HCT116 (cell line): ENCODE results near the gene MBOAT7. TPM values are rescaled to one million over a fixed set of nuclear protein-coding genes. Genes with fewer than 3 reads are reported as not detected.

Experiments used
- ATAC-seq: fragments of 200-7000 bp; cut with Tn5 transposase; 2 replicates; pipeline ENCODE4 v1.9.1; 2020; ENCODE audit warnings: mild to moderate bottlenecking, moderate library complexity
- BruUV-seq: library from RNA; stranded (reverse); fragments of 400-500 nt; replicated peaks from 2 replicates; lab custom pipeline; 2021; lab: Mats Ljungman, UMichigan
- CTCF ChIA-PET: fragments of 300-600 bp; sonication (Branson Sonifier 250); formaldehyde crosslinking; loops from one replicate; lab custom pipeline; 2021; ENCODE audit warnings: antibody characterized with exemption; lab: Charles Lee
- POLR2A ChIA-PET: fragments of 300-600, 350-600 bp; sonication (Branson Sonifier 250); formaldehyde crosslinking; loops from one replicate; lab custom pipeline; 2021; ENCODE audit warnings: antibody characterized with exemption; lab: Charles Lee
- RAD21 ChIA-PET, 2 experiments: fragments of 300-600 bp; sonication (Branson Sonifier 250); formaldehyde crosslinking; loops; one replicate each; lab custom pipeline; 2023; ENCODE audit warnings: low total read pairs in 2 of 2; ENCODE audit not compliant: uncharacterized antibody in 2 of 2, unreplicated experiment in 2 of 2, low non-redundant PET in 1 of 2; lab: Charles Lee
- DNase-seq: peaks from one replicate; pipeline ENCODE4 v3.0.0-alpha.2; 2010; ENCODE audit warnings: low read depth, low spot score
- H2AFZ ChIP-seq: fragments of 200-600 bp; shearing (Covaris generic), sonication (generic); 2 replicates; pipeline ENCODE4 v1.6.1; 2017; ENCODE audit warnings: low read depth, mixed run types, mixed read lengths, antibody characterized with exemption, low read length; ENCODE audit not compliant: poor library complexity, severe bottlenecking
- H3K27ac ChIP-seq: 2 replicates; pipeline ENCODE4 v1.5.1; 2012; ENCODE audit warnings: low read depth, low read length
- H3K27me3 ChIP-seq: fragments of 200-600 bp; sonication (generic); 2 replicates; pipeline ENCODE4 v1.6.1; 2016; ENCODE audit warnings: mixed run types, low read length, mixed read lengths; ENCODE audit not compliant: insufficient read depth
- H3K36me3 ChIP-seq, 2 experiments: fragments of 200-500 bp in 1 of 2; fragments of 200-600 bp in 1 of 2; sonication (Bioruptor generic) in 1 of 2; sonication (generic) in 1 of 2; 2 replicates each; pipeline versions ENCODE4 v1.5.1 to v1.6.1; 2014 to 2016; ENCODE audit warnings: low read length in 2 of 2, inconsistent platforms in 1 of 2, mixed read lengths in 1 of 2, mixed run types in 1 of 2; ENCODE audit not compliant: insufficient read depth in 2 of 2, control insufficient read depth in 1 of 2
- H3K4me1 ChIP-seq, 2 experiments: fragments of 200-600 bp in 1 of 2; sonication (generic) in 1 of 2; 2 replicates each; pipeline versions ENCODE4 v1.5.1 to v1.6.1; 2012 to 2017; ENCODE audit warnings: low read length in 2 of 2, inconsistent platforms in 1 of 2, mild to moderate bottlenecking in 1 of 2, mixed read lengths in 1 of 2, mixed run types in 1 of 2, moderate library complexity in 1 of 2; ENCODE audit not compliant: insufficient read depth in 2 of 2, control insufficient read depth in 1 of 2
- H3K4me2 ChIP-seq: fragments of 200-600 bp; sonication (generic); 2 replicates; pipeline ENCODE4 v1.6.1; 2017; ENCODE audit warnings: mixed run types, low read length, mixed read lengths
- H3K4me3 ChIP-seq, 2 experiments: fragments of 200-600 bp in 1 of 2; sonication (generic) in 1 of 2; replicated peaks in 1 of 2; 2 replicates each; pipeline ENCODE4 v1.5.1; 2011 to 2016; ENCODE audit warnings: low read length in 2 of 2, control low read depth in 1 of 2, low read depth in 1 of 2, mild to moderate bottlenecking in 1 of 2, mixed read lengths in 1 of 2, mixed run types in 1 of 2
- H3K79me2 ChIP-seq: fragments of 200-600 bp; sonication (generic); 2 replicates; pipeline ENCODE4 v1.6.1; 2017; ENCODE audit warnings: mild to moderate bottlenecking, mixed run types, low read length, moderate library complexity, mixed read lengths; ENCODE audit not compliant: insufficient read depth
- H3K9ac ChIP-seq: fragments of 200-600 bp; sonication (generic); 2 replicates; pipeline ENCODE4 v1.6.1; 2016; ENCODE audit warnings: low read length, mixed read lengths
- H3K9me2 ChIP-seq: fragments of 200-600 bp; sonication (generic), shearing (Covaris generic); 2 replicates; pipeline ENCODE4 v1.6.1; 2017; ENCODE audit warnings: mixed run types, mild to moderate bottlenecking, moderate library complexity; ENCODE audit not compliant: insufficient read depth
- H3K9me3 ChIP-seq, 2 experiments: fragments of 200-500 bp in 1 of 2; fragments of 200-600 bp in 1 of 2; sonication (Bioruptor generic) in 1 of 2; sonication (generic) in 1 of 2; 2 replicates each; pipeline ENCODE4 v1.6.1; 2014 to 2017; ENCODE audit warnings: low read length in 2 of 2, mixed read lengths in 2 of 2, inconsistent platforms in 1 of 2, low read depth in 1 of 2, mild to moderate bottlenecking in 1 of 2, mixed run types in 1 of 2, moderate library complexity in 1 of 2; ENCODE audit not compliant: control insufficient read depth in 1 of 2, insufficient read depth in 1 of 2
- H4K20me1 ChIP-seq: fragments of 200-600 bp; sonication (generic), shearing (Covaris generic); 2 replicates; pipeline ENCODE4 v1.6.1; 2017; ENCODE audit warnings: mixed run types, mild to moderate bottlenecking, moderate library complexity; ENCODE audit not compliant: insufficient read depth
- CEBPB ChIP-seq: IDR thresholded peaks from 2 replicates; pipeline ENCODE4 v1.6.1; 2012; ENCODE audit warnings: low read depth
- CTCF ChIP-seq, 3 experiments: fragments of 200-600 bp in 1 of 3; sonication (generic) in 1 of 3; IDR thresholded peaks in 2 of 3; conservative IDR thresholded peaks in 1 of 3; 2 replicates each; pipeline ENCODE4 v1.5.1; 2012 to 2017; ENCODE audit warnings: low read depth in 2 of 3, low read length in 2 of 3, antibody characterized with exemption in 1 of 3, borderline replicate concordance in 1 of 3, control low read depth in 1 of 3, mild to moderate bottlenecking in 1 of 3, mixed read lengths in 1 of 3, mixed run types in 1 of 3, moderate library complexity in 1 of 3; ENCODE audit not compliant: insufficient read depth in 1 of 3
- ELF1 ChIP-seq: IDR thresholded peaks from 2 replicates; pipeline ENCODE4 v1.6.1; 2012; ENCODE audit warnings: low read depth, borderline replicate concordance
- EZH2 ChIP-seq: fragments of 200-600 bp; sonication (generic); IDR thresholded peaks from 2 replicates; pipeline ENCODE4 v1.6.1; 2017; ENCODE audit warnings: antibody characterized with exemption, mixed run types
- JUND ChIP-seq: IDR thresholded peaks from 2 replicates; pipeline ENCODE4 v1.6.1; 2012
- POLR2A ChIP-seq: IDR thresholded peaks from 2 replicates; pipeline ENCODE4 v1.7.0; 2011; ENCODE audit warnings: borderline replicate concordance; ENCODE audit not compliant: insufficient read depth, insufficient read length; ENCODE audit errors: extremely low read depth
- POLR2AphosphoS5 ChIP-seq: IDR thresholded peaks from 2 replicates; pipeline ENCODE4 v1.6.1; 2011; ENCODE audit warnings: mild to moderate bottlenecking, low read depth, low read length, moderate library complexity
- RAD21 ChIP-seq: IDR thresholded peaks from 2 replicates; pipeline ENCODE4 v1.6.1; 2012; ENCODE audit warnings: low read depth, mild to moderate bottlenecking
- REST ChIP-seq: IDR thresholded peaks from 2 replicates; pipeline ENCODE4 v1.6.1; 2012; ENCODE audit warnings: low read depth
- SP1 ChIP-seq: IDR thresholded peaks from 2 replicates; pipeline ENCODE4 v1.6.1; 2012; ENCODE audit warnings: low read depth
- SRF ChIP-seq: IDR thresholded peaks from 2 replicates; pipeline ENCODE4 v1.6.1; 2012; ENCODE audit warnings: low read depth
- ZFX ChIP-seq: fragments of 450-650 bp; IDR thresholded peaks from 2 replicates; pipeline ENCODE4 v1.6.1; 2017
- ZNF274 ChIP-seq: fragments of 200-500 bp; sonication (Bioruptor generic); IDR thresholded peaks from 2 replicates; pipeline ENCODE4 v1.6.1; 2014; ENCODE audit warnings: mild to moderate bottlenecking, low read depth, low read length, inconsistent platforms
- intact Hi-C: fragments of 100-400 bp; cut with micrococcal nuclease; formaldehyde crosslinking; loops from 2 replicates; pipeline ENCODE4 v1.10.0; 2022
- total RNA-seq: library from RNA; stranded (reverse); gene quantifications from one replicate; pipeline ENCODE4 v1.2.1, GENCODE V29; 2021; ENCODE audit not compliant: unreplicated experiment
- TF ChIP-seq, protein P1 (sequence below): IDR thresholded peaks from 2 replicates; pipeline ENCODE4 v1.6.1; 2012

The MBOAT7 gene
- total RNA-seq, 1 experiment from 2014 or later = 113 TPM

DNA sequence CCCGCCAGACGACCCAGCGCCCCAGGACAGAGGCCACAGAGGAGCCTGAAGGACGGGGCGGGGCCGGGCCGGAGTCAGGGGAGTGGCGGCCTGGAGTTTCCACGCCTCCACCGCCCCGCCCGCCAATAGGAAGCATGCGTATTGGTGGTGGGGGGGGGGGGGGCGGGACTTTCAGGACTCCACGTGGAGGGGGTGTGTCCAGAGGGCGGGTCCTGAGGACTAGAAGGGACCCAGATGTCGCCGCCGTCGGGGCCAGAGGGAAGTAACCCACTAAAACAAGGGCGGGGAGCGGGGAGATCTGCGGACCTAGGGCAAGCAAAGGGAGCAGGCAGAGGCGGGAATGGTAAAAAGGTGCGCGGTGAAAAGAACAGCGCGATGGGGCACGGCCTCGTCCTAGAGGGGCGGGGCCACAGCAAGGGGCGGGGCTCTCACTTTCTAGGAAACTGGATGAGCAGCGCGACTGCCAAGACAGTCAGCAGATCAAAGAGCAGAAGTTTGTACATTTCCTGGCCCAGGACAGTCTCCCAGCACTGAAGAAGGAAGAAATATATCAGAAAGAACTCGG lies 27.1 kb downstream of the MBOAT7 start:
- Histone ChIP-seq H3K27me3 (no peaks in the 10 kb centered on the region), H3K4me1 (peaks cover 26 to 50% of the 10 kb centered on the region in 2 experiments), H3K9me2 (no peaks in the 10 kb centered on the region), H3K4me3 (peak overlapping the region in 1 of 2 experiments; percentile 20; a peak in 1 of 4 replicates), H3K9ac (no peak overlapping the region; the same call in 1 of the 2 replicates), H3K4me2 (peak overlapping the region; percentile 67), H4K20me1 (no peaks in the 10 kb centered on the region), H3K79me2 (peaks cover 8% of the 10 kb centered on the region), H2AFZ (no peak overlapping the region), H3K9me3 (no peaks in the 10 kb centered on the region), H3K27ac (peak overlapping the region; percentile 22; the same call in 1 of the 2 replicates), H3K36me3 (no peaks in the 10 kb centered on the region; a peak in 1 of 4 replicates)
- intact Hi-C loops = no loop called here
- POLR2A ChIA-PET = no interaction called here
- TF ChIP-seq, protein P1, sequence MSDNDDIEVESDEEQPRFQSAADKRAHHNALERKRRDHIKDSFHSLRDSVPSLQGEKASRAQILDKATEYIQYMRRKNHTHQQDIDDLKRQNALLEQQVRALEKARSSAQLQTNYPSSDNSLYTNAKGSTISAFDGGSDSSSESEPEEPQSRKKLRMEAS = no peak
- 0 out of 2 replicates have a peak, but pooled peaks have one; percentile 39 for TF ChIP-seq POLR2AphosphoS5
- ATAC-seq = peak; percentile 39
- peak; percentile 65 for DNase-seq
- RAD21 ChIA-PET = no interaction called here
- BruUV-seq = no TSS peak
- CTCF ChIA-PET = interaction anchor here (1.1 kb wide), 1 partner anchor 11 kb away, joined by 3 read pairs; the partner anchor contains the start of gene TMC4

DNA sequence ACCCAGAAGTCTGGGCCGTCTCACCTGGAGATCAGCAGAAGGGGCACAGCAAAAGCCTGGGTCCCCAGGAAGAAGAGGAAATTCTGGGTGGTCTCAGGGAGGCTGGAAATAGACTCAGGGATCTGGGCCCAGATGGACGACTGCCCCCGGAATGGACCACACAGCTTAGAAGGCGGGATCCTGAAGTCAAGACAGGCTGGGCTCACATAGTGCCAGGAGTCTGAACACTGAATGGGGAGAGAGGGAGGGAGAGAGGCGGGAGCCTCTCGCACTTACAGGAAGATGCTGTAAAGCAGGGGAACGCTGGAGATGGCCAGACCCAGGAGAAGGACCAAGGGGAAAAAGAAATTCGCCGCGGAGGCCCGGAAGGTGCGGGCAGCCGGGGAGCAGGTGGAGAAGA lies 28.5 kb downstream of the MBOAT7 start:
- no peaks in the 10 kb centered on the region for H3K9me3 ChIP-seq
- H3K9me2 ChIP-seq = no peaks in the 10 kb centered on the region
- no peak overlapping the region for H2AFZ ChIP-seq
- peak overlapping the region; percentile 91 for H3K9ac ChIP-seq
- no peaks in the 10 kb centered on the region for H3K27me3 ChIP-seq
- CTCF ChIA-PET = no interaction called here
- intact Hi-C loops = no loop called here
- H4K20me1 ChIP-seq = no peaks in the 10 kb centered on the region
- BruUV-seq = no TSS peak
- RAD21 ChIA-PET = no interaction called here
- peak overlapping the region; percentile 82 to 84 for H3K4me3 ChIP-seq
- DNase-seq (no peak), ATAC-seq (no peak)
- peaks cover 8% of the 10 kb centered on the region for H3K79me2 ChIP-seq
- peak overlapping the region; percentile 96 for H3K4me2 ChIP-seq
- POLR2A ChIA-PET = interaction anchor here (1.2 kb wide), 1 partner anchor 40 kb away, joined by 3 read pairs; the partner anchor contains the start of gene RPS9
- H3K36me3 ChIP-seq = peaks cover 12 to 13% of the 10 kb centered on the region in 2 experiments; a peak in 3 of 4 replicates
- peaks cover 26 to 50% of the 10 kb centered on the region in 2 experiments for H3K4me1 ChIP-seq
- peak overlapping the region; percentile 69 for H3K27ac ChIP-seq
- no peak for TF ChIP-seq EZH2
- no peak for TF ChIP-seq POLR2A
- TF ChIP-seq JUND = no peak
- no peak for TF ChIP-seq POLR2AphosphoS5
- TF ChIP-seq REST = no peak
- no peak for TF ChIP-seq ZFX
- TF ChIP-seq ELF1 = no peak
- TF ChIP-seq CTCF (IDR thresholded peaks at IDR 0.05 in 2 of 3, conservative IDR thresholded peaks at IDR 0.05 in 1 of 3; ENCODE audit: borderline replicate concordance in 1 of 3, insufficient read depth in 1 of 3, low read depth in 2 of 3, low read length in 2 of 3) = no peak
- TF ChIP-seq ZNF274 = no peak
- no peak for TF ChIP-seq SRF
- no peak for TF ChIP-seq SP1
- no peak for TF ChIP-seq CEBPB
- TF ChIP-seq RAD21 = no peak
